IPS DF 19.7 (cell line): ENCODE results near the gene CLCN5.

Experiments used
- DNase-seq: peaks from one replicate; pipeline ENCODE4 v3.0.0-alpha.2; 2013; ENCODE audit warnings: low read depth, low spot score

CLCN5 gene

GRCh38 chrX:49932791-49933190 is 10.4 kb downstream of the CLCN5 start:
- no peak for DNase-seq

- DNase-seq = no peak
Measured at GRCh38 chrX:49934148-49934547, 11.8 kb downstream of the CLCN5 start.

- DNase-seq = no peak
Measured at GRCh38 chrX:49934729-49935128, 12.3 kb downstream of the CLCN5 start.

- no peak for DNase-seq
Measured at GRCh38 chrX:49947781-49948180, 25.4 kb downstream of the CLCN5 start.

- no peak for DNase-seq
Measured at GRCh38 chrX:49949961-49950360, 27.6 kb downstream of the CLCN5 start.

GRCh38 chrX:49951524-49952193 is 29.3 kb downstream of the CLCN5 start:
- DNase-seq = no peak

- no peak for DNase-seq
Measured at GRCh38 chrX:49956313-49956712, 33.9 kb downstream of the CLCN5 start.

- no peak for DNase-seq
Measured at GRCh38 chrX:49958727-49959485, 36.5 kb downstream of the CLCN5 start.

GRCh38 chrX:49959602-49960001 is 37.2 kb downstream of the CLCN5 start:
- DNase-seq = no peak

- no peak for DNase-seq
Measured at GRCh38 chrX:49960061-49960460, 37.7 kb downstream of the CLCN5 start.

- no peak for DNase-seq
Measured at GRCh38 chrX:49970674-49971073, 48.3 kb downstream of the CLCN5 start.

- no peak for DNase-seq
Measured at GRCh38 chrX:49972328-49972860, 50.0 kb downstream of the CLCN5 start.

GRCh38 chrX:49976682-49977197 is 54.3 kb downstream of the CLCN5 start:
- no peak for DNase-seq

- no peak for DNase-seq
Measured at GRCh38 chrX:49977319-49978090, 55.1 kb downstream of the CLCN5 start.

- no peak for DNase-seq
Measured at GRCh38 chrX:49978176-49978575, 55.8 kb downstream of the CLCN5 start.

GRCh38 chrX:49986058-49986457 is 63.7 kb downstream of the CLCN5 start:
- DNase-seq = no peak

- no peak for DNase-seq
Measured at GRCh38 chrX:49987651-49988050, 65.3 kb downstream of the CLCN5 start.

- DNase-seq = no peak
Measured at GRCh38 chrX:49988143-49988542, 65.7 kb downstream of the CLCN5 start.

- no peak for DNase-seq
Measured at GRCh38 chrX:49991758-49992157, 69.4 kb downstream of the CLCN5 start.

GRCh38 chrX:49992853-49993252 is 70.5 kb downstream of the CLCN5 start:
- no peak for DNase-seq

GRCh38 chrX:49993661-49994060 is 71.3 kb downstream of the CLCN5 start:
- no peak for DNase-seq

GRCh38 chrX:49995107-49995731 is 72.8 kb downstream of the CLCN5 start:
- no peak for DNase-seq
